ENCODE data around the gene NT5E.

NT5E gene

GRCh38 chr6:85458782-85459181, 8.9 kb downstream of the NT5E start:
- Histone ChIP-seq H3K4me2 (ENCODE audit: low read length) (no peak overlapping the region), H3K4me3 (ENCODE audit: low read length) (no peak overlapping the region), H3K4me1 (ENCODE audit: control insufficient read depth, low read length) (peaks cover 5% of the 10 kb centered on the region), H3K27me3 (ENCODE audit: control insufficient read depth, low read length) (peaks cover 6% of the 10 kb centered on the region; the same call in 1 of the 2 replicates), H3K27ac (ENCODE audit: low read depth, low read length) (no peak overlapping the region), H3K79me2 (ENCODE audit: control insufficient read depth, low read length) (no peaks in the 10 kb centered on the region), H3K9me3 (ENCODE audit: control insufficient read depth, insufficient read depth, low read length) (no peaks in the 10 kb centered on the region), H3F3A (ENCODE audit: control insufficient read depth, insufficient read depth) (no peaks in the 10 kb centered on the region), H3K9me2 (replicated peaks; ENCODE audit: control insufficient read depth, low read length) (no peaks in the 10 kb centered on the region), H4K20me1 (ENCODE audit: control insufficient read depth, insufficient read depth, low read depth, low read length) (no peaks in the 10 kb centered on the region), H3K36me3 (ENCODE audit: control insufficient read depth, low read length) (no peaks in the 10 kb centered on the region)
- TF ChIP-seq CTCF (IDR thresholded peaks at IDR 0.05; ENCODE audit: low read depth, low read length, poor library complexity, severe bottlenecking): no peak
- TF ChIP-seq EZH2phosphoT487 (IDR thresholded peaks at IDR 0.05; ENCODE audit: borderline replicate concordance, low read length): no peak

- Histone ChIP-seq H3K4me2 (ENCODE audit: low read length) (no peak overlapping the region), H3K27ac (ENCODE audit: low read depth, low read length) (no peak overlapping the region)
Observed at GRCh38 chr6:85459224-85459901, 9.5 kb downstream of the NT5E start.

DNA sequence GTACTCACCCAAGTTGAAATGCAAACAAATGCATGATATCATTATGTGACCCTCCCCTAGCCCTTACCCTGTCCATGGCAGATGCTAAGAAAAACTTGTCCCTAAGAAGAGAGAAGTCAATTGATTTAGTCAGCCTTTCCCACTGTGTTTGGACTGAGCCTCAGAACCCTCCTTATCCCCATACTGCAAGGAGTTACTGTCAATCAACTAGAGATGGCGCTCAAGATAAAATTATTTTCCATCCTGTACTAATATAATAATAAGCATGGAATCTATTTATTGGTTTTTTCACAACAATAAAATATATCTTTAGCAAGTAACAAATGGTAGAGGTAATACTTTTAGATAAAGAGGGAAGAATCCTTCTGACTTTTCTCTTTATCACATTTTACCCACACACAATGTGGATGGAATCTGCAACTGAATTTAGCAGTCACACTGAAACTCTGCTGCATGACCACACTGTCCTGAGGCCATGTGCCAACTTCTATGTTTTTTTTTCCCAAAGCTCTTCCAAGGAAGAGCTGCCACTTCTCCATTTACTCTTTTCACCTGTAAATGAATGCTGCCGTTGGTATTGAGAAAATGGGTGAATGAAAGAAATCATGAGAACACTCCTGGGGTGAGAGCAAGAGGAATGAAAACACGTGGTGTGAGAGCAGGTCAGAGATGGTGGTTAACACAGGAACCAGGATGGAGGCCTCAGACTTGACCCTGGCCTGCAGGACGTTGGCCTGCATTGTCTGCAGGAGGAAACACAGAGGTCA, 10.5 kb downstream of the NT5E start:
- H3K27me3 ChIP-seq (ENCODE audit: control insufficient read depth, low read length): peaks cover 12% of the 10 kb centered on the region; the same call in 1 of the 2 replicates
- TF ChIP-seq CTCF (IDR thresholded peaks at IDR 0.05; ENCODE audit: low read depth, low read length, poor library complexity, severe bottlenecking) (no peak), EZH2phosphoT487 (IDR thresholded peaks at IDR 0.05; ENCODE audit: borderline replicate concordance, low read length) (no peak)
- H3K36me3 ChIP-seq (ENCODE audit: control insufficient read depth, low read length): no peaks in the 10 kb centered on the region
- no peaks in the 10 kb centered on the region for H3K79me2 ChIP-seq (ENCODE audit: control insufficient read depth, low read length)
- no peak overlapping the region for H3K4me2 ChIP-seq (ENCODE audit: low read length)
- H3K4me3 ChIP-seq (ENCODE audit: low read length): no peak overlapping the region
- H3K9me3 ChIP-seq (ENCODE audit: control insufficient read depth, insufficient read depth, low read length): no peaks in the 10 kb centered on the region
- no peak overlapping the region for H3K27ac ChIP-seq (ENCODE audit: low read depth, low read length)
- no peaks in the 10 kb centered on the region for H3K9me2 ChIP-seq (replicated peaks; ENCODE audit: control insufficient read depth, low read length)
- H3K4me1 ChIP-seq (ENCODE audit: control insufficient read depth, low read length): peaks cover 5% of the 10 kb centered on the region
- H4K20me1 ChIP-seq (ENCODE audit: control insufficient read depth, insufficient read depth, low read depth, low read length): no peaks in the 10 kb centered on the region
- H3F3A ChIP-seq (ENCODE audit: control insufficient read depth, insufficient read depth): no peaks in the 10 kb centered on the region

More at GRCh38 chr6:85459224-85459901, 9.5 kb downstream of the NT5E start:
- Histone ChIP-seq H3K4me3 (ENCODE audit: low read length) (no peak overlapping the region), H3F3A (ENCODE audit: control insufficient read depth, insufficient read depth) (no peaks in the 10 kb centered on the region), H3K4me1 (ENCODE audit: control insufficient read depth, low read length) (peaks cover 5% of the 10 kb centered on the region), H3K27me3 (ENCODE audit: control insufficient read depth, low read length) (peaks cover 9% of the 10 kb centered on the region; the same call in 1 of the 2 replicates), H3K79me2 (ENCODE audit: control insufficient read depth, low read length) (no peaks in the 10 kb centered on the region), H3K36me3 (ENCODE audit: control insufficient read depth, low read length) (no peaks in the 10 kb centered on the region), H4K20me1 (ENCODE audit: control insufficient read depth, insufficient read depth, low read depth, low read length) (no peaks in the 10 kb centered on the region), H3K9me2 (replicated peaks; ENCODE audit: control insufficient read depth, low read length) (no peaks in the 10 kb centered on the region), H3K9me3 (ENCODE audit: control insufficient read depth, insufficient read depth, low read length) (no peaks in the 10 kb centered on the region)
- TF ChIP-seq CTCF (IDR thresholded peaks at IDR 0.05; ENCODE audit: low read depth, low read length, poor library complexity, severe bottlenecking): no peak
- TF ChIP-seq EZH2phosphoT487 (IDR thresholded peaks at IDR 0.05; ENCODE audit: borderline replicate concordance, low read length): no peak
